Stimulated activated naive CD8-positive, alpha-beta T cell treated with anti-CD3 and anti-CD28 coated beads, Interleukin-15, Interleukin-2, amounts not matched to agents 100 ng/mL and 50 ng/mL, for 24 hours (primary cell): ENCODE data around the gene SKI.

Source experiments
- H3K27ac Mint-ChIP-seq: one replicate; pipeline ENCODE4 v1.8.0; 2021; ENCODE audit warnings: mild to moderate bottlenecking, mixed read lengths
- H3K27me3 Mint-ChIP-seq: one replicate; pipeline ENCODE4 v1.8.0; 2021; ENCODE audit warnings: mixed read lengths
- H3K36me3 Mint-ChIP-seq: one replicate; pipeline ENCODE4 v1.8.0; 2021; ENCODE audit warnings: low read depth, mixed read lengths
- H3K4me1 Mint-ChIP-seq: one replicate; pipeline ENCODE4 v1.8.0; 2021; ENCODE audit warnings: low read depth, mixed read lengths
- H3K4me3 Mint-ChIP-seq: one replicate; pipeline ENCODE4 v1.8.0; 2021; ENCODE audit warnings: mild to moderate bottlenecking, mixed read lengths
- H3K9me3 Mint-ChIP-seq: one replicate; pipeline ENCODE4 v1.8.0; 2021; ENCODE audit warnings: mixed read lengths

Gene SKI

GRCh38 chr1:2189459-2190425 is 38.4 kb upstream of the SKI start:
- Mint-ChIP-seq H3K4me3 (peak overlapping the region; percentile 78), H3K36me3 (peaks cover 4% of the 10 kb centered on the region), H3K27me3 (no peaks in the 10 kb centered on the region), H3K4me1 (peaks cover 30% of the 10 kb centered on the region), H3K9me3 (no peaks in the 10 kb centered on the region), H3K27ac (peak overlapping the region; percentile 85)

GRCh38 chr1:2190491-2190976 is 37.6 kb upstream of the SKI start:
- peaks cover 4% of the 10 kb centered on the region for H3K36me3 Mint-ChIP-seq
- H3K4me1 Mint-ChIP-seq: peaks cover 30% of the 10 kb centered on the region
- H3K4me3 Mint-ChIP-seq: peak overlapping the region; percentile 26
- H3K27ac Mint-ChIP-seq: no peak overlapping the region
- H3K9me3 Mint-ChIP-seq: no peaks in the 10 kb centered on the region
- H3K27me3 Mint-ChIP-seq: no peaks in the 10 kb centered on the region

GRCh38 chr1:2192031-2192995 is 35.8 kb upstream of the SKI start:
- H3K36me3 Mint-ChIP-seq: peaks cover 4% of the 10 kb centered on the region
- no peaks in the 10 kb centered on the region for H3K27me3 Mint-ChIP-seq
- no peaks in the 10 kb centered on the region for H3K9me3 Mint-ChIP-seq
- H3K4me1 Mint-ChIP-seq: peaks cover 30% of the 10 kb centered on the region
- no peak overlapping the region for H3K27ac Mint-ChIP-seq
- peak overlapping the region; percentile 53 for H3K4me3 Mint-ChIP-seq

GRCh38 chr1:2193514-2194281 is 34.4 kb upstream of the SKI start:
- Mint-ChIP-seq H3K36me3 (peaks cover 4% of the 10 kb centered on the region), H3K27ac (peak overlapping the region; percentile 49), H3K4me3 (peak overlapping the region; percentile 74), H3K27me3 (no peaks in the 10 kb centered on the region), H3K9me3 (no peaks in the 10 kb centered on the region), H3K4me1 (peaks cover 39% of the 10 kb centered on the region)

- H3K36me3 Mint-ChIP-seq: peaks cover 4% of the 10 kb centered on the region
- H3K4me1 Mint-ChIP-seq: peaks cover 42% of the 10 kb centered on the region
- H3K27ac Mint-ChIP-seq: peak within 1 kb of the TSS; percentile 88
- peak within 1 kb of the TSS; percentile 82 for H3K4me3 Mint-ChIP-seq
- no peaks in the 10 kb centered on the region for H3K9me3 Mint-ChIP-seq
- H3K27me3 Mint-ChIP-seq: no peaks in the 10 kb centered on the region
These were observed 33.7 kb upstream of the SKI start, which contains the start of gene FAAP20 for GRCh38 chr1:2194319-2194897. Gene FAAP20, minus strand, starts transcription at chr1:2194772. Its CDS starts 23 bp downstream, at chr1:2194749.

GRCh38 chr1:2194898-2195673 is 33.0 kb upstream of the SKI start:
- peak overlapping the region; percentile 82 for H3K4me3 Mint-ChIP-seq
- H3K36me3 Mint-ChIP-seq: peaks cover 4% of the 10 kb centered on the region
- H3K9me3 Mint-ChIP-seq: no peaks in the 10 kb centered on the region
- H3K4me1 Mint-ChIP-seq: peaks cover 48% of the 10 kb centered on the region
- no peaks in the 10 kb centered on the region for H3K27me3 Mint-ChIP-seq
- peak overlapping the region; percentile 88 for H3K27ac Mint-ChIP-seq

GRCh38 chr1:2195785-2196184 is 32.3 kb upstream of the SKI start:
- Mint-ChIP-seq H3K4me1 (peaks cover 47% of the 10 kb centered on the region), H3K27me3 (no peaks in the 10 kb centered on the region), H3K9me3 (no peaks in the 10 kb centered on the region), H3K4me3 (no peak overlapping the region), H3K27ac (no peak overlapping the region), H3K36me3 (peaks cover 4% of the 10 kb centered on the region)

GRCh38 chr1:2196901-2197638 is 31.0 kb upstream of the SKI start:
- H3K9me3 Mint-ChIP-seq: no peaks in the 10 kb centered on the region
- peaks cover 41% of the 10 kb centered on the region for H3K4me1 Mint-ChIP-seq
- H3K27ac Mint-ChIP-seq: no peak overlapping the region
- no peaks in the 10 kb centered on the region for H3K27me3 Mint-ChIP-seq
- H3K36me3 Mint-ChIP-seq: no peaks in the 10 kb centered on the region
- H3K4me3 Mint-ChIP-seq: no peak overlapping the region

- Mint-ChIP-seq H3K27me3 (no peaks in the 10 kb centered on the region), H3K4me3 (no peak overlapping the region), H3K27ac (peak overlapping the region; percentile 23), H3K4me1 (peaks cover 36% of the 10 kb centered on the region), H3K36me3 (no peaks in the 10 kb centered on the region), H3K9me3 (no peaks in the 10 kb centered on the region)
These were observed 30.4 kb upstream of the SKI start for GRCh38 chr1:2197707-2198165.

GRCh38 chr1:2198571-2198970 is 29.5 kb upstream of the SKI start:
- H3K27me3 Mint-ChIP-seq: no peaks in the 10 kb centered on the region
- H3K36me3 Mint-ChIP-seq: no peaks in the 10 kb centered on the region
- peak overlapping the region; percentile 89 for H3K4me3 Mint-ChIP-seq
- peaks cover 29% of the 10 kb centered on the region for H3K4me1 Mint-ChIP-seq
- H3K9me3 Mint-ChIP-seq: no peaks in the 10 kb centered on the region
- H3K27ac Mint-ChIP-seq: peak overlapping the region; percentile 75

- Mint-ChIP-seq H3K9me3 (no peaks in the 10 kb centered on the region), H3K27ac (peak overlapping the region; percentile 75), H3K4me3 (peak overlapping the region; percentile 89), H3K36me3 (no peaks in the 10 kb centered on the region), H3K27me3 (no peaks in the 10 kb centered on the region), H3K4me1 (peaks cover 29% of the 10 kb centered on the region)
These were observed 28.9 kb upstream of the SKI start for GRCh38 chr1:2199042-2199810.

- Mint-ChIP-seq H3K9me3 (no peaks in the 10 kb centered on the region), H3K4me3 (no peak overlapping the region), H3K27me3 (no peaks in the 10 kb centered on the region), H3K36me3 (no peaks in the 10 kb centered on the region), H3K4me1 (peaks cover 29% of the 10 kb centered on the region), H3K27ac (no peak overlapping the region)
These were observed 27.7 kb upstream of the SKI start for GRCh38 chr1:2200308-2200943.
